Measurements from ENCODE around the gene GMFB.
"Not testable (repeated sequence)": the region's sequence is repeated elsewhere in the genome, so short reads cannot be mapped to it uniquely, and the experiment has no call there.

Gene GMFB

GRCh38 chr14:54442961-54443360 lies 45.8 kb downstream of the GMFB start:
- H3K9me3 ChIP-seq (ENCODE audit: control insufficient read depth, insufficient read depth, low read length); H3K9ac ChIP-seq (ENCODE audit: low read depth, low read length); H3K36me3 ChIP-seq (ENCODE audit: insufficient read depth, low read length): not testable (repeated sequence)
- H3K4me1 ChIP-seq (ENCODE audit: insufficient read depth, low read length), result peaks cover 12% of the 10 kb centered on the region

GRCh38 chr14:54440873-54441868 lies 47.6 kb downstream of the GMFB start, which contains the start of gene CNIH1:
Gene CNIH1 (minus strand): TSS chr14:54441374. CDS start chr14:54441327, 47 bp downstream.
- H3K9ac ChIP-seq (ENCODE audit: low read depth, low read length), result peak within 1 kb of the TSS; percentile 86
- H3K36me3 ChIP-seq (ENCODE audit: insufficient read depth, low read length), result no peaks in the 10 kb centered on the region
- H3K4me1 ChIP-seq (ENCODE audit: insufficient read depth, low read length), result peaks cover 20% of the 10 kb centered on the region
- H3K9me3 ChIP-seq (ENCODE audit: control insufficient read depth, insufficient read depth, low read length), result no peaks in the 10 kb centered on the region

GRCh38 chr14:54440476-54440872 lies 48.3 kb downstream of the GMFB start:
- H3K36me3 ChIP-seq (ENCODE audit: insufficient read depth, low read length), result no peaks in the 10 kb centered on the region

GRCh38 chr14:54440037-54440436 lies 48.7 kb downstream of the GMFB start:
- H3K4me1 ChIP-seq (ENCODE audit: insufficient read depth, low read length), result peaks cover 20% of the 10 kb centered on the region

More at GRCh38 chr14:54440476-54440872, 48.3 kb downstream of the GMFB start:
- no peaks in the 10 kb centered on the region for H3K9me3 ChIP-seq (ENCODE audit: control insufficient read depth, insufficient read depth, low read length)
- peaks cover 20% of the 10 kb centered on the region for H3K4me1 ChIP-seq (ENCODE audit: insufficient read depth, low read length)
- peak overlapping the region; percentile 86 for H3K9ac ChIP-seq (ENCODE audit: low read depth, low read length)

GRCh38 chr14:54438703-54439102 lies 50.1 kb downstream of the GMFB start:
- Histone ChIP-seq H3K36me3 (ENCODE audit: insufficient read depth, low read length) (no peaks in the 10 kb centered on the region), H3K4me1 (ENCODE audit: insufficient read depth, low read length) (peaks cover 20% of the 10 kb centered on the region), H3K9ac (ENCODE audit: low read depth, low read length) (no peak overlapping the region; the same call in 1 of the 2 replicates), H3K9me3 (ENCODE audit: control insufficient read depth, insufficient read depth, low read length) (no peaks in the 10 kb centered on the region)

More at GRCh38 chr14:54440037-54440436, 48.7 kb downstream of the GMFB start:
- Histone ChIP-seq H3K9ac (ENCODE audit: low read depth, low read length) (peak overlapping the region; percentile 86), H3K36me3 (ENCODE audit: insufficient read depth, low read length) (no peaks in the 10 kb centered on the region), H3K9me3 (ENCODE audit: control insufficient read depth, insufficient read depth, low read length) (no peaks in the 10 kb centered on the region)

- peaks cover 20% of the 10 kb centered on the region for H3K4me1 ChIP-seq (ENCODE audit: insufficient read depth, low read length)
- not testable (repeated sequence) for H3K36me3 ChIP-seq (ENCODE audit: insufficient read depth, low read length); H3K9me3 ChIP-seq (ENCODE audit: control insufficient read depth, insufficient read depth, low read length); H3K9ac ChIP-seq (ENCODE audit: low read depth, low read length)
Measured at GRCh38 chr14:54437954-54438353, 50.8 kb downstream of the GMFB start.

GRCh38 chr14:54435500-54435981 lies 53.2 kb downstream of the GMFB start:
- no peaks in the 10 kb centered on the region for H3K9me3 ChIP-seq (ENCODE audit: control insufficient read depth, insufficient read depth, low read length)
- peaks cover 24% of the 10 kb centered on the region for H3K4me1 ChIP-seq (ENCODE audit: insufficient read depth, low read length)
- H3K36me3 ChIP-seq (ENCODE audit: insufficient read depth, low read length), result no peaks in the 10 kb centered on the region; the same call in 1 of the 2 replicates
- H3K9ac ChIP-seq (ENCODE audit: low read depth, low read length), result no peak overlapping the region

GRCh38 chr14:54428527-54428926 lies 60.3 kb downstream of the GMFB start:
- Histone ChIP-seq H3K9ac (ENCODE audit: low read depth, low read length) (no peak overlapping the region), H3K9me3 (ENCODE audit: control insufficient read depth, insufficient read depth, low read length) (no peaks in the 10 kb centered on the region), H3K36me3 (ENCODE audit: insufficient read depth, low read length) (peaks cover 8% of the 10 kb centered on the region), H3K4me1 (ENCODE audit: insufficient read depth, low read length) (peaks cover 4% of the 10 kb centered on the region; the same call in 1 of the 2 replicates)

- H3K36me3 ChIP-seq (ENCODE audit: insufficient read depth, low read length), result peaks cover 8% of the 10 kb centered on the region
Measured at GRCh38 chr14:54427871-54428270, 60.9 kb downstream of the GMFB start.

GRCh38 chr14:54425537-54426274 lies 63.1 kb downstream of the GMFB start:
- Histone ChIP-seq H3K36me3 (ENCODE audit: insufficient read depth, low read length) (peaks cover 8% of the 10 kb centered on the region), H3K9ac (ENCODE audit: low read depth, low read length) (no peak overlapping the region)

More at GRCh38 chr14:54427871-54428270, 60.9 kb downstream of the GMFB start:
- Histone ChIP-seq H3K9ac (ENCODE audit: low read depth, low read length) (no peak overlapping the region), H3K9me3 (ENCODE audit: control insufficient read depth, insufficient read depth, low read length) (no peaks in the 10 kb centered on the region), H3K4me1 (ENCODE audit: insufficient read depth, low read length) (peaks cover 4% of the 10 kb centered on the region; the same call in 1 of the 2 replicates)

GRCh38 chr14:54425068-54425467 lies 63.7 kb downstream of the GMFB start:
- peaks cover 8% of the 10 kb centered on the region for H3K36me3 ChIP-seq (ENCODE audit: insufficient read depth, low read length)
- no peak overlapping the region for H3K9ac ChIP-seq (ENCODE audit: low read depth, low read length)

More at GRCh38 chr14:54425537-54426274, 63.1 kb downstream of the GMFB start:
- H3K9me3 ChIP-seq (ENCODE audit: control insufficient read depth, insufficient read depth, low read length), result no peaks in the 10 kb centered on the region
- H3K4me1 ChIP-seq (ENCODE audit: insufficient read depth, low read length), result no peaks in the 10 kb centered on the region

More at GRCh38 chr14:54425068-54425467, 63.7 kb downstream of the GMFB start:
- H3K9me3 ChIP-seq (ENCODE audit: control insufficient read depth, insufficient read depth, low read length), result no peaks in the 10 kb centered on the region
- no peaks in the 10 kb centered on the region for H3K4me1 ChIP-seq (ENCODE audit: insufficient read depth, low read length)
